ENCODE results near the gene RPL11. TPM values are rescaled to one million over a fixed set of nuclear protein-coding genes. Genes with fewer than 3 reads are reported as not detected.
"Not testable (repeated sequence)": the region's sequence is repeated elsewhere in the genome, so short reads cannot be mapped to it uniquely, and the experiment has no call there.

The RPL11 gene
- total RNA-seq, result 1,249 and 1,276 TPM in 2 replicates

GRCh38 chr1:23691499-23692307 lies at the start of gene RPL11:
TSS of gene RPL11 (plus strand) at chr1:23691806. CDS start at chr1:23691824, 18 bp downstream.
- peak; percentile 97 for DNase-seq (ENCODE audit: low read depth in 2 of 2)

DNA sequence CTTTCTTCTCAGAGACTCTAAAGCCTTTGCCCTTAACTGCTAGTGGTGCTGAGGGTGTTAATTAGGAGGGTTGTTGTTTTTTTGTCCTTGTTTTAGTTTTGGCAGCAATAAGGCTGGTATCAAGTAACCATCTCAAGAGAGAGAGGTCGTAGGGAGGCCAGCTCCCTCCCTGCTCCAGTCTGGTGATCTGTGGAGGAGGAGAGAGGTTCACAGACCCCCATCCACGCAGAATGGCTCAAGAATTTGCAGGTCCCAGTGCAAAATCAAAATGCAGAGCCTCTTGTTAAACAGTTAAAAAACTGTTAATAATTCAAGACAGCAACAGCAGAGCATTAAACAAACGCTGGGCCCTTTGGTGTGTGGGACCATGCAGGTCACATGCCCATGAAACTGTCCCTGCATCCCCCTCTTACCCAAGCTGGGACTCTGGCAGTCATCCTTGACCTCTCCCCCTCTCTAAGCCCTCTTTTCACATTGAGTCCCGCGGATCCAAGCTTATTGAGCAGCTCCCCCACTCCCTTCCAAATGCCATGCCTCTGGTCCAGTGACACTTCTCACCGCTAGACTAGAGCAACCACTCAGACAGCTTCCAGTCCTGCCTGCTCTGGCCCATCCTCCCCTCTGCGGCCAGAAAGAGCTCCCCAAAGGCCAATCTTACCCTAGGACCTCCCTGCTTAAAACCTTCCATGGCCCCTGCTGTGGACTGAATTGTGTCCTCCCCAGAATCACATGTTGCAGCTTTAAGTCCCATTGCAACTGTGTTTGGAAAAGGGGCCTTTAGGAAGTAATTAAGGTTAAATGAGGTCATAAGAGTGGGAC lies 47.7 kb upstream of the RPL11 start:
- DNase-seq (ENCODE audit: low read depth in 2 of 2), result no peak

DNA sequence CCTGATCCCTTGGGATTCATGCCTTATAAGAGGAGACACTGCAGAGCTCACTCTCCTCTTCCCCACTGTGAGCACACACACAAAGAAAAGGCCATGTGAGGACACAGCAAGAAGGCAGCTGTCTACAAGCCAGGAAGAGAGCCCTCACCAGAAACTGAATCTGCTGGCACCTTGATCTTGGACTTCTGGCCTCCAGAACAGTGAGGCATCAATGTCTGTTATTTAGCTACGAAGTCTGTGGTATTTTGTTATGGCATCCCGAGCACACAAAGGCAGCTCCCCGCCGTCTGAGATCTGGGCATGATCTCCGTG lies 47.1 kb upstream of the RPL11 start:
- DNase-seq (ENCODE audit: low read depth in 2 of 2), result no peak

GRCh38 chr1:23645338-23645737 lies 46.3 kb upstream of the RPL11 start:
- no peak for DNase-seq (ENCODE audit: low read depth in 2 of 2)

- DNase-seq (ENCODE audit: low read depth in 2 of 2), result no peak
These were observed 45.5 kb upstream of the RPL11 start for GRCh38 chr1:23646091-23646490.

GRCh38 chr1:23646541-23646940 lies 45.1 kb upstream of the RPL11 start:
- DNase-seq (ENCODE audit: low read depth in 2 of 2), result no peak

GRCh38 chr1:23648576-23648975 lies 43.0 kb upstream of the RPL11 start:
- DNase-seq (ENCODE audit: low read depth in 2 of 2), result no peak

DNA sequence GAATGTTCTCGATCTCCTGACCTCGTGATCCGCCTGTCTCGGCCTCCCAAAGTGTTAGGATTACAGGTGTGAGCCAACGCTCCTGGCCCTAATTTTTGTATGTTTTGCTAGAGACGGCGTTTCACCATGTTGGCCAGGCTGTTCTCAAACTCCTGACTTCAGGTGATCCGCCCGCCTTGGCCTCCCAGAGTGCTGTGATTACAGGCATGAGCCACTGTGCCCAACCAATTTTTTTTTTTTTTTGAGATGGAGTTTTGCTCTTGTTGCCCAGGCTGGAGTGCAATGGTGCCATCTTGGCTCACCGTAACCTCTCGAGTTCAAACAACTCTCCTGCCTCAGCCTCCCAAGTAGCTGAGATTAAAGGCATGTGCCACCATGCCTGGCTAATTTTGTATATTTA lies 42.4 kb upstream of the RPL11 start:
- not testable (repeated sequence) for DNase-seq (ENCODE audit: low read depth in 2 of 2)

DNA sequence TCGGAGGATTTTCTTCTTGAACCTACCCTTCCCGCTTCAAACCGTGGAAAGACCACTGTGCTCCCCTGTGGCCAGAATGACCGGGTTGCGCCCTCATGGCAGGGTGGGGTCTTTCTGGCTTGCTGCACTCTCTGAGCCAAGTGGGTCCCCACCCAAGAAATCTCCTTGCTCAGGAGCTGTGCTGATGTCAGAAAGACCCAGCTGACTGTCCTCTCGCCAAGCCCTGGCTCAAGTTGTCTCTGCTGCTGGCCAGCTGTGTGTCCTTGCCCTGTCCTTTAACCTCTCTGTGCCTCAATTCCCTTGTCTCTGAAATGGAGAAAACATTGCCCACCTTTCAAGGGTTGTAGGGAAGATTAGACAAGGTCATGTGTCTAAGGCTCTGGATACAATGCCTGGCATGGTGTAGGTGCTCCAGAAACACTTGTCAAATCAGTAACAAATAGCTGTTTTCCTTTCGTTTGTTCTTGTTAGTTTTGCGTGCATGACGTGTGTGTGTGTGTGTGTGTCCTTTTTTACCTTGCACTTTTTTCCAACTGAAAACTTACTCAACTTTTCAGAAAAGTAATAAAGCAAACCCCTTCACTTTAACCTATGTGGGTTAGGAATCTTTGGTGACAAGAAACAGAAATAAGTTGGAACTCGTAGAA lies 41.1 kb upstream of the RPL11 start:
- peak in 1 of 2 donors; percentile 22 for DNase-seq (ENCODE audit: low read depth in 2 of 2)

DNA sequence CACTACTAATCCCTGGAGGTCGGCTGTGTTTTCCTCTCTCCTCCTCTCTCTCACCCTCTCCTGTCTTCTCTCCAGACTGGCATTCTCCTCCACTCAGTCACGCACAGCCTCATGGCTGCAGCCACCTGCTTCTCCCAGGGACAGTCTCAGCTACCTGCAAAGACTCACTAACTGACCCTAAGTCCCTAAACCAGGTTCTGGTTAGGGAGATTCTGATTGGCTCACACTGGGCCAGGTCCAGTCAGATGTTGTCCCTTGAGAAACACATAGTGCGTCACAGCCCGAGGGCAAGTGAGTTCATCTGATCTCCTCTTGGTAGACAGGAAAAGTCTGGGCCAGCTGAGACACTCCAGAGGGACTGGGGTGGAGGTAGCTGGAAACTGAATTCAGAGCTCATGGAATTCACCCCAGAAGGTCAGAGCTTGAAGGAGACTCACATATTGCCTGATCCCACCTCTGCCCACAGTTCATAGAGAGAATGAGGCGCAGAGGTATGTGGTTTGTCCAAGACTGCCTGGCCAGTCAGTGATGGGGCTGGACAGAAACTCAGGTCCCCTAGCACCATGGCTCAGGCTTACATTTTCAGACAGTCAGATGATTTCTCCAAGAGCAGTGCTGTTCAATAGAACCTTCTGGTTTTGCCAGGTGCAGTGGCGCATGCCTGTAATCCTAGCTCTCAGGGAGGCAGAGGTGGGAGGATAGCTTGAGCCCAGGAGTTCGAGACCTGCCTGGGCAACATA lies 40.4 kb upstream of the RPL11 start:
- DNase-seq (ENCODE audit: low read depth in 2 of 2), result peak in 1 of 2 donors; percentile 62

GRCh38 chr1:23657659-23658275 lies 33.8 kb upstream of the RPL11 start:
- DNase-seq (ENCODE audit: low read depth in 2 of 2), result peak; percentile 46 to 55

GRCh38 chr1:23660671-23661070 lies 30.9 kb upstream of the RPL11 start:
- DNase-seq (ENCODE audit: low read depth in 2 of 2), result no peak

- DNase-seq (ENCODE audit: low read depth in 2 of 2), result no peak
These were observed 29.7 kb upstream of the RPL11 start for GRCh38 chr1:23661887-23662286.

DNA sequence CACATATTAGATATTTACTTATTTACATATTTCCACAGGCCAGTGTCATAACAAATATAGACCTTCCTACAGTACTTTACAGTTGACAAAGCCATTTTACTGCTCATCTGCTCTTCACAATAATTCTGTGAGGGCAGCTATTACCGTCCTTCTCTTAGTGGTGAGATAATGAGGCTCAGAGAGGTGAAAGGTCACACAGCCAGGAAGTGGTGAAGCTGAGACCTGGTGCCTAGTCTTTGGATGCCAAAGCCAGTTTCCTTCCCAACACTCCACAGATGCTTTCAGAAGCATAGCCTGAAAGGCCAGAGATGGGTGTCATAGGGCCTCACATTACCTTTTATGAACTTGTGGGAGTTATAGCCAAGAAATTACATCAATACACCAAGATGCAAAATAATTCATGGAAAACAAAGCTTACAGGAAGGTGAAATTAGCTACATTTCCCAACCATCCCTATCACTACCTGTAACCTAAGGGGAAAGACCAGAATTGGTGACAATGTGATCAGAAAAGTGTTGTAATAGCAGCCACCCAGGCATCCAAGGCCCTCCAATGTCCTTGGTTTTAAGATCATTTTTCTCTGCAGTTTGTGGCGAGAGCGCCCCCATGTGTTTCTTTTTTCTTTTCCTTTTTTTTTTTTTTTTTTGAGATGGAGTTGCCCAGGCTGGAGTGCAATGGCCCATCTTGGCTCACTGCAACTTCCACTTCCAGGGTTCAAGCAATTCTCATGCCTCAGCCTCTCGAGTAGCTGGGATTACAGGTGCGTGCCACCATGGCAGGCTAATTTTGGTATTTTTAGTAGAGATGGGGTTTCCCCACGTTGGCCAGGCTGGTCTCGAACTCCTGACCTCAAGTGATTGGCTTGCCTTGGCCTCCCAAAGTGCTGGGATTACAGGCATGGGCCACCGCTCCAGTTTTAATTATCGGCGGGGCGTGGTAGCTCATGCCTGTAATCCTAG lies 26.5 kb upstream of the RPL11 start:
- DNase-seq (ENCODE audit: low read depth in 2 of 2), result peak; percentile 40 to 42

- no peak for DNase-seq (ENCODE audit: low read depth in 2 of 2)
These were observed 24.2 kb upstream of the RPL11 start for GRCh38 chr1:23667411-23667810.

- DNase-seq (ENCODE audit: low read depth in 2 of 2), result no peak
These were observed 20.9 kb upstream of the RPL11 start for GRCh38 chr1:23670709-23671108.

DNA sequence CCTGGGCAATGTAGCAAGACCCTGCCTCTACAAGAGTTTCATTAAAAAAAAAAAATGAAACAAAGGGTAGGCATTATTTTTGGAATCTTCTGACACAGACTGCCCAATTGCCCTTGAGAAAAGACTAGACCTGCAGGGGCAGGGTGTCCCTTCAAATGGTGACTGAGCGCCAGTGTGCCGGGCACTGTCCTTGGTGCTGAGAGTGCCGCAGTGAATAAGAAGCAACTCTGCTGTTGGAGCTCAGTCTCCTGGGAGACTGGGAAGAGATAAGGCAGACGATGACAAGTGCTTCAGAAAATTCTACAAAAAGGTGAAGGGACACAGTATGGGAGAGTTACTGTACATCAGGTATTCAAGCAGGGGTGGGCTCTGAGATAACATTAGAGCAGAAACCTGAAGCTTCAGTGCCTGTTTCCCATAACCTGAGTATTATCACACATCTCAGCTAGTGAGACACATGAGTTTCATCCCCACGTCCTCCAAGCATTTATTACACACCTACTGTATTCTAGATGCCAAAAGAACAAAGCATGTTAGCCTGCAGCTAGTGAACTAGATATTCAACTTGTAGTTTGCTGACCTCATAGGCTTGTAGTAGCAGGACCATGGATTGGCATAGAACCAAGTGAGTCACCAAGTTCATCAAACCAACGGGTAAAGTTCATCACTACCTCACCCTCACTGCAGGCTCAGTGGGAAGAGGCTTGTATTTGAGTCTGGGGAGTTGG lies 18.4 kb upstream of the RPL11 start:
- DNase-seq (ENCODE audit: low read depth in 2 of 2), result peak; percentile 55 to 57

DNA sequence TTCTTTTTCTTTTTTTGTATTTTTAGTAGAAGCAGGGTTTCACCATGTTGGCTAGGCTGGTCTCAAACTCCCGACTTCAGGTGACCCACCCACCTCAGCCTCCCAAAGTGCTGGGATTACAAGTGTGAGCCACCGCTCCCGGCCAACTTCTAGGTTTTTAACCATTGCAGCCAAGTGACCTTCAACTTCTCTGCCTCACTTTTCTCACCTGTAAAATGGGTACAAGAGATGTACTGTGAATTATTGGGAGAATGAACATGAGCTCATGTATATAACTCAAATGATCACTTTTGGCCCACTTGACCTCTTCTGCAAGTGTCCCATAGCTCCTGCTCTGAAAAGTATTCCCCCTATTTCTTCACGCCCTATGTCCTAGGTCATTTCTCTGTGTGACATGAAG lies 11.8 kb upstream of the RPL11 start:
- no peak for DNase-seq (ENCODE audit: low read depth in 2 of 2)

GRCh38 chr1:23682946-23683345 lies 8.7 kb upstream of the RPL11 start:
- no peak for DNase-seq (ENCODE audit: low read depth in 2 of 2)

Measured in lung microvascular endothelial cell (primary cell).